HG03097 (cell line): ENCODE measurements around the gene PDAP1.
"Not testable (repeated sequence)": the region's sequence is repeated elsewhere in the genome, so short reads cannot be mapped to it uniquely, and the experiment has no call there.

Experiments used
- ATAC-seq: cut with Tn5 transposase; IDR thresholded peaks from one replicate; pipeline ENCODE4 v1.9.1; 2021; ENCODE audit not compliant: unreplicated experiment, low FRiP score

PDAP1 gene

DNA sequence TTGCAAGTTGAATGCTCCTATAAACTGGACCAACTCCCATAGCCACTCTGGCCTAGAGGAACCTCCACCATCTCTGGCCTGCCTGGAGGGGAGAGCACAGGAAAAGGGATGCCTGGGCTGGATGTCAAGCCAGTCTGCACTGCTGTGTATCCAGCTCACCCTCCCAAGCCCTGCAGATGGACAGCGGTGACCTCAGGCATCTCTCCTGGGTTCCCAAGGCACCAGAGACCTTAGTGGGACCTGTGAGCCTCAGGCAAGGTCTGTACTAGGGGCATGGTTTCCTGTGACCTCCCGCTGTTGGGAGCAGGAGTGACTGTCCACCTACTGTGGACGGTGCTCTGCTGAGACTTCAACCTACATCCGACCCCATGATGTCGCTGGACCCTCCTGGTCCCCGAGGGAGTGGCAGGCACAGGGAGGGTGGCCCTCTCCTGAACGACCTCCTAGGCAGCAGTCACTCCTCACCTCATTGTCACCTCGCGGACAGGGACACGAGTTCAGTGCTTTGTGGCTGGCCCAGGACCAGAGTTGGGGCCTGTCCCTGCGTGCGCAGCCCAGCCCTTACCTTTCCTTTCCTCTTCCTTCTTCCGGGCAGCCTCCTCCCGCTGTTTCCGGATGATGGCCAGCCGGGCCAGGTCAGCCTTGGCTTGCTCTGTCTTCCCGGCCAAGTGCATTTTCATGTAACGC, 11.0 kb downstream of the PDAP1 start:
- ATAC-seq: no peak

DNA sequence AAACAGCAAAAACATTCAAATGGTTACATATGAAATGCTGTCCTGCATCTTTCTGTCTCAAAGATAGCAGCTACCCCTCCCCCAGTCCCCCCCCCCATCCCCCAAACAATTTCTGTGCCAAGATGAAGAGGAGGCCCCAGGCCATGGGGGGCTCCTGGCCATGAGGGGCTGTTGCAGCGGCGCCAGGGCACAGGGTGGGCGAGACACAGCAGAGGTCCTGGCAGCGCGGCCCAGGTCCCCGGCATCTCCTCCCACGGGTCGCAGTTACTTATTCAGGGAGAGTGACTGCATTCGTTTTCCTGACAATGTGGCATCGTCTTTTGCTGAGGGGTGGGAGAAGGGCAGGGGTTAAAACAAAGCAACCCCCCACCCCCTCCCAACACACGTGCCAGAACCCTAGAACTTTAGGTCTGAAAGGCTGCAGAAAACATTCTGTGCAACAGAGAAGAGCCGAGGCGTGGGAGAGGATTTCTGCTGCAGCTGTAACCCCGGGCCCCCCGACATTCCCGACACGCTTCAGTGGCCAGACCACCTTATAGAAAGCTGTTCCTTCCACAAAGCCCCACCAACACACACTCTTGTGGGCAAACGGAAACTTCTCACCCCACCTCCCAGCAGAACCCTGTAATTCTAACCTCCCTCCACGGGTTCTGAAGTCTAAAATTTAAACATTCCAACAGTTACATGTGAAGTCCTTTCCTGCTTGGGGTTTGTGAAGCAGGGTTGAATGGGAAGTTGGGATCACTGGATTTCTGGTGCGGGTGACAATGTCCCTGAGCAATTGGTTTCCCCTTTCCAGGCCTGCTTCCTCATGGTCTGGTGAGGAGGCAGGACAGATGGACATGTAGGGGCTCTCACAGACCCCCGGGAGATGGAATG, 11.7 kb downstream of the PDAP1 start:
- no peak for ATAC-seq

GRCh38 chr7:99395616-99396327, 12.6 kb downstream of the PDAP1 start:
- ATAC-seq: no peak

- no peak for ATAC-seq
These were observed 14.3 kb downstream of the PDAP1 start for GRCh38 chr7:99394188-99394502.

GRCh38 chr7:99393355-99394187, 14.8 kb downstream of the PDAP1 start:
- ATAC-seq: no peak

GRCh38 chr7:99392659-99393354, 15.6 kb downstream of the PDAP1 start:
- ATAC-seq: peak; percentile 53

GRCh38 chr7:99392046-99392445, 16.4 kb downstream of the PDAP1 start:
- no peak for ATAC-seq

DNA sequence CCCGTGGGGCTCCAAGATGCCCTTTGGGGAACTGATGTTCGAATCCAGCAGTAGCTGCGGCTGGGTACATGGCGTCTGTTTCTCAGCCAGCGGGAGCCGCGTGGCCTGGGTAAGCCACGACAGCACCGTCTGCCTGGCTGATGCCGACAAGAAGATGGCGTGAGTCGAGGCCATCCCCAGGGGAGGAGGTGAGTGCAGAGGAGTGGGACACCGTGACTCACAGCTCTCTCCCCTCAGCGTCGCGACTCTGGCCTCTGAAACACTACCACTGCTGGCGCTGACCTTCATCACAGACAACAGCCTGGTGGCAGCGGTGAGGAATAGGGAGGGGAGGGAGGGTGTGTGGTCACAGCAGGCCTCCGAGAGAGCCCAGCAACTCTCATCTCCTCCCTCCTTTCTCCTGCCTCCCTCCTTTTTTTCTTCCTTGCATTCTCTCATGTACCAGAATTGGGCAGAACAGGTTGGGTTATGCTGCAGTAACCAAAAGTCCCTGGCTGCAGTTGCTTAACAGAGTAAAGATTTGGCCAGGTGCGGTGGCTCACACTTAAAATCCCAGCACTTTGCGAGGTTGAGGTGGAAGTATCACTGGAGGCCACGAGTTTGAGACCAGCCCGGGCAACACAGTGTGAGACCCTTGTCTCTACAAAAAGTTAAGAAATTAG, 17.3 kb downstream of the PDAP1 start:
- ATAC-seq: no peak

GRCh38 chr7:99389772-99390171, 18.6 kb downstream of the PDAP1 start:
- no peak for ATAC-seq

DNA sequence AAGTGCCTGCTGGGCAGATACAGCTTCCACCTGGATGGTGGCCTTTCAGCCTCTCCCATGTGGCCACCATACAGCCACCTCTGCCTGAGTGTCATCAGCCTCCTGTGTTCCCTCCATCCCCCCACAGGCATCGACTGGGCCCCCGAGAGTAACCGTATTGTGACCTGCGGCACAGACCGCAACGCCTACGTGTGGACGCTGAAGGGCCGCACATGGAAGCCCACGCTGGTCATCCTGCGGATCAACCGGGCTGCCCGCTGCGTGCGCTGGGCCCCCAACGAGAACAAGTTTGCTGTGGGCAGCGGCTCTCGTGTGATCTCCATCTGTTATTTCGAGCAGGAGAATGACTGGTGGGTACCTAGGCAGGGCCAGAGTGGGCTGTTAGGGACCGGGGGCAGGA, 20.5 kb downstream of the PDAP1 start:
- no peak for ATAC-seq

GRCh38 chr7:99387239-99387635, 21.2 kb downstream of the PDAP1 start:
- ATAC-seq: not testable (repeated sequence)

DNA sequence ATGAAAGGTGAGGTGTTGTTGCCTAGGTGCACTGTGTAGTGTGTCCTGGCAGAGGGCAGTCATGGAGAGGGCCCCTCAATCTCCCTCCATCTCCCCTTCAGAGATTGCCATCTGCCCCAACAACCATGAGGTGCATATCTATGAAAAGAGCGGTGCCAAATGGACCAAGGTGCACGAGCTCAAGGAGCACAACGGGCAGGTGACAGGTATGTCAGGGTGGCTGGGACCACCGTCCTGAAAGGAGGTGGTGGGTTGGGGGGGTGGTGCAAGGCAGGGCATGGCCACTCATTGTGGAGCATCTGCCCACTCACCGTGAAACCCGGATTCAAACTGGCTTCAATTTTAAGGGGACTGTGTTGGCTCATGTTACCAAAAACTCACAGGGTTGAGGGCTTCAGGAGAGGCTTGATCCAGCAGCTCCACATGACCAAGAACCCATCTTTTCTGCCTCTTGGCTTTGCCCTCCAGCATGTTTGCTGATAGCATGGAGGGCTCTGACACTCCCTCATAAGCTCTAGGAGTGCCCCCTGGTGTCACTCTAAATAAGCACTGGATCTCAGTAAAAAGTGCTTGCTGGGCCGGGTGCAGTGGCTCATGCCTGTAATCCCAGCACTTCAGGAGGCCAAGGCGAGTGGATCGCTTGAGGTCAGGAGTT, 21.7 kb downstream of the PDAP1 start:
- no peak for ATAC-seq

DNA sequence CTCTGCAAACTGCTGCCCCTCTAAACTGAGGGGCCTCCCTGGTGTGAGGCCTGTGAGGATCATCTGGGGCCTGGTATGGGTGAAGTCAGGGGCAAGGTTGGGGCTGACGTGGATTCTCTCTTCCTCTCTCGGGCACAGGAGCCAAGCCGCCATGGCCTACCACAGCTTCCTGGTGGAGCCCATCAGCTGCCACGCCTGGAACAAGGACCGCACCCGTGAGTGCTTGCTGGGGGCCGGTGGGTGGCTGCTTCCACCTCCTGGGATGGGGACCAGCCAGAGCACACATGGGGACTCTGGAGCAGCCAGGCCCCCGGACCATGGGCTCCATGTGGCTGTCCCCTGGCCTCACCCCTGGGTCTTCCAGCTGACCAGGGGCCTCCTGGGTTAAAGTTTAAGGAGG, 22.8 kb downstream of the PDAP1 start:
- ATAC-seq: no peak

DNA sequence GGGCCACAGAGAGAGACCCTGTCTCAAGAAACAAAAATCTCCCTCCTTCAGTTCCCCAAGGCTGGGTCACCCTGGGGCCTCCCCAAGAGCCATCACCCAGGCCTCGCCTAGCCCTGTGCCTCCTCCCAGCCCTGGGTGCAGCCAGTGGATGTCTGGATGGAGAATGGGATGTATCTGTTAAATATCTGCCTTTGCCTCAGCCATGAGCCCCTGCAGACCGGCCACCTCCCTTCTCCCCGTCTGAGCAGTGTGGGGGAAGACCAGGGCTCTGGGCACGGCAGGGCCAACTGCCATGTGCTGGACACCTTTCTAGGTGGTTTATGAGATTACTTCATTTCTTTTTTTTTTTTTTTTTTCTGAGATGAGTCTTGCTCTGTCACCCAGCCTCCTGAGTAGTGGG, 23.9 kb downstream of the PDAP1 start:
- no peak for ATAC-seq

GRCh38 chr7:99383791-99384370, 24.5 kb downstream of the PDAP1 start:
- ATAC-seq: no peak

- ATAC-seq: no peak
These were observed 25.2 kb downstream of the PDAP1 start for GRCh38 chr7:99383203-99383602.

GRCh38 chr7:99381664-99382075, 26.7 kb downstream of the PDAP1 start:
- ATAC-seq: no peak

- ATAC-seq: peak; percentile 75
These were observed 27.4 kb downstream of the PDAP1 start for GRCh38 chr7:99380823-99381663.
